Measurements from ENCODE around the gene PRKCE. TPM values are rescaled to one million over a fixed set of nuclear protein-coding genes. Genes with fewer than 3 reads are reported as not detected.

PRKCE gene
- total RNA-seq, 1 experiment from 2014 or later, result 14.0 TPM

- Histone ChIP-seq H3K9me3 (ENCODE audit: control insufficient read depth, insufficient read depth, low read depth, low read length) (no peaks in the 10 kb centered on the region), H3K27me3 (ENCODE audit: control insufficient read depth, insufficient read depth, low read length) (no peaks in the 10 kb centered on the region), H3K4me3 (ENCODE audit: low read depth in 2 of 2, low read length in 2 of 2) (no peak overlapping the region), H3K36me3 (ENCODE audit: control insufficient read depth, insufficient read depth, low read length) (no peaks in the 10 kb centered on the region), H3K27ac (ENCODE audit: low read length) (no peak overlapping the region), H3K4me1 (ENCODE audit: control insufficient read depth, insufficient read depth, low read length) (no peaks in the 10 kb centered on the region)
- in situ Hi-C loops (cut with HindIII; ENCODE audit: low pct_unique_long_range_greater_than_20kb, low sequenced_read_pairs) (no loop called here), intact Hi-C loops (cut with micrococcal nuclease; ENCODE audit: unreplicated experiment) (no loop called here)
- BruUV-seq (replicated peaks), result no TSS peak
- TF ChIP-seq POLR2AphosphoS5 (IDR thresholded peaks at IDR 0.05; ENCODE audit: low read depth, low read length), result no peak
- no peak for TF ChIP-seq SIN3A (IDR thresholded peaks at IDR 0.05; ENCODE audit: borderline replicate concordance, insufficient read depth, low read depth, low read length)
- no peak for TF ChIP-seq CTCF (IDR thresholded peaks at IDR 0.05)
- TF ChIP-seq REST (IDR thresholded peaks at IDR 0.05; ENCODE audit: insufficient read depth in 1 of 2, low read depth in 2 of 2, low read length in 1 of 2), result no peak
- TF ChIP-seq TCF7L2 (IDR thresholded peaks at IDR 0.05; ENCODE audit: low read depth, low read length), result no peak
- no peak for ATAC-seq
- CTCF ChIA-PET, result no interaction called here
- POLR2A ChIA-PET, result no interaction called here
- no peak for DNase-seq (ENCODE audit: low read depth, low spot score)
Observed at GRCh38 chr2:45919160-45919650, 267.7 kb downstream of the PRKCE start.

- ChIA-PET CTCF (no interaction called here), POLR2A (no interaction called here)
- no TSS peak for BruUV-seq (replicated peaks)
- no peak overlapping the region for H3K4me3 ChIP-seq (ENCODE audit: low read depth in 2 of 2, low read length in 2 of 2)
- in situ Hi-C loops (cut with HindIII; ENCODE audit: low pct_unique_long_range_greater_than_20kb, low sequenced_read_pairs) (no loop called here), intact Hi-C loops (cut with micrococcal nuclease; ENCODE audit: unreplicated experiment) (no loop called here)
- TF ChIP-seq SIN3A (IDR thresholded peaks at IDR 0.05; ENCODE audit: borderline replicate concordance, insufficient read depth, low read depth, low read length) (no peak), POLR2AphosphoS5 (IDR thresholded peaks at IDR 0.05; ENCODE audit: low read depth, low read length) (no peak), REST (IDR thresholded peaks at IDR 0.05; ENCODE audit: insufficient read depth in 1 of 2, low read depth in 2 of 2, low read length in 1 of 2) (no peak), CTCF (IDR thresholded peaks at IDR 0.05) (no peak), TCF7L2 (IDR thresholded peaks at IDR 0.05; ENCODE audit: low read depth, low read length) (no peak)
- no peak overlapping the region for H3K27ac ChIP-seq (ENCODE audit: low read length)
- DNase-seq (ENCODE audit: low read depth, low spot score), result no peak
- H3K4me1 ChIP-seq (ENCODE audit: control insufficient read depth, insufficient read depth, low read length), result no peaks in the 10 kb centered on the region
- no peak for ATAC-seq
- no peaks in the 10 kb centered on the region for H3K27me3 ChIP-seq (ENCODE audit: control insufficient read depth, insufficient read depth, low read length)
- H3K36me3 ChIP-seq (ENCODE audit: control insufficient read depth, insufficient read depth, low read length), result no peaks in the 10 kb centered on the region
- no peaks in the 10 kb centered on the region for H3K9me3 ChIP-seq (ENCODE audit: control insufficient read depth, insufficient read depth, low read depth, low read length)
Observed at GRCh38 chr2:45919711-45920111, 268.2 kb downstream of the PRKCE start.
